Activated naive CD4-positive, alpha-beta T cell treated with anti-CD3 and anti-CD28 coated beads, Interleukin-2, amount 50 U/mL, for 16 hours (primary cell): Measurements from ENCODE around the gene MYZAP.

Experiments
- DNase-seq: peaks from one replicate; pipeline ENCODE4 v3.0.0-alpha.2; 2020

Gene MYZAP

GRCh38 chr15:57563416-57563815 is 28.3 kb upstream of the MYZAP start:
- no peak for DNase-seq

- peak; percentile 22 for DNase-seq
Measured at GRCh38 chr15:57565311-57565710, 26.4 kb upstream of the MYZAP start.

- DNase-seq, result no peak
Measured at GRCh38 chr15:57566834-57567233, 24.9 kb upstream of the MYZAP start.

- no peak for DNase-seq
Measured at GRCh38 chr15:57567891-57568290, 23.8 kb upstream of the MYZAP start.

- no peak for DNase-seq
Measured at GRCh38 chr15:57568299-57568698, 23.4 kb upstream of the MYZAP start.

GRCh38 chr15:57570340-57570739 is 21.4 kb upstream of the MYZAP start:
- DNase-seq, result no peak

GRCh38 chr15:57570994-57571393 is 20.7 kb upstream of the MYZAP start:
- no peak for DNase-seq

GRCh38 chr15:57571725-57572124 is 20.0 kb upstream of the MYZAP start:
- DNase-seq, result no peak

GRCh38 chr15:57572468-57572867 is 19.2 kb upstream of the MYZAP start:
- no peak for DNase-seq

GRCh38 chr15:57573151-57573550 is 18.6 kb upstream of the MYZAP start:
- no peak for DNase-seq

GRCh38 chr15:57575363-57575762 is 16.3 kb upstream of the MYZAP start:
- no peak for DNase-seq

- DNase-seq, result no peak
Measured at GRCh38 chr15:57578288-57578900, 13.3 kb upstream of the MYZAP start.

GRCh38 chr15:57580428-57580827 is 11.3 kb upstream of the MYZAP start:
- no peak for DNase-seq

GRCh38 chr15:57580866-57581265 is 10.8 kb upstream of the MYZAP start:
- no peak for DNase-seq

GRCh38 chr15:57582090-57582489 is 9.6 kb upstream of the MYZAP start:
- DNase-seq, result no peak

- DNase-seq, result no peak
Measured at GRCh38 chr15:57583282-57583681, 8.4 kb upstream of the MYZAP start.

- DNase-seq, result no peak
Measured at GRCh38 chr15:57583720-57584119, 8.0 kb upstream of the MYZAP start.

- no peak for DNase-seq
Measured at GRCh38 chr15:57586661-57587424, 4.9 kb upstream of the MYZAP start.

- no peak for DNase-seq
Measured at GRCh38 chr15:57589281-57589680, 2.4 kb upstream of the MYZAP start.

- DNase-seq, result no peak
Measured at GRCh38 chr15:57589754-57590153, 1.9 kb upstream of the MYZAP start.

- DNase-seq, result no peak
Measured at GRCh38 chr15:57591237-57591821, 375 bp upstream of the MYZAP start.

GRCh38 chr15:57592426-57592825 is 722 bp downstream of the MYZAP start:
- no peak for DNase-seq

GRCh38 chr15:57592836-57593420 is 1.2 kb downstream of the MYZAP start:
- no peak for DNase-seq

GRCh38 chr15:57594479-57594878 is 2.8 kb downstream of the MYZAP start:
- DNase-seq, result no peak
